HepG2 (cell line): ENCODE data around the gene FAH. TPM values are rescaled to one million over a fixed set of nuclear protein-coding genes. Genes with fewer than 3 reads are reported as not detected.

Source experiments
- FOSL1 ChIP-seq: sonication (generic); formaldehyde crosslinking; IDR thresholded peaks from 2 replicates; pipeline ENCODE4 v1.9.0; 2021; ENCODE audit warnings: missing genetic modification reagents, borderline replicate concordance
- FOXK2 ChIP-seq: fragments of 450-650 bp; IDR thresholded peaks from 2 replicates; pipeline ENCODE4 v1.6.1; 2016
- HNRNPL ChIP-seq: fragments of 200-400 bp; formaldehyde crosslinking; IDR thresholded peaks from 2 replicates; pipeline ENCODE4 v1.6.1; 2017; ENCODE audit warnings: mild to moderate bottlenecking, low read depth, low read length
- HOXA7 ChIP-seq: sonication (generic); formaldehyde crosslinking; IDR thresholded peaks from 2 replicates; pipeline ENCODE4 v1.8.1; 2022; ENCODE audit warnings: mild to moderate bottlenecking, missing genetic modification reagents, moderate library complexity
- IKZF4 ChIP-seq: sonication (generic); formaldehyde crosslinking; IDR thresholded peaks from 2 replicates; pipeline ENCODE4 v1.5.1; 2020; ENCODE audit warnings: borderline replicate concordance, mild to moderate bottlenecking, low read depth, missing genetic modification reagents; ENCODE audit errors: not compliant biosample characterization
- MEIS2 ChIP-seq: sonication (generic); formaldehyde crosslinking; IDR thresholded peaks from 2 replicates; pipeline ENCODE4 v1.9.0; 2021; ENCODE audit warnings: mild to moderate bottlenecking, missing genetic modification reagents
- PAWR ChIP-seq: sonication (generic); formaldehyde crosslinking; IDR thresholded peaks from 2 replicates; pipeline ENCODE4 v1.4.0; 2020; ENCODE audit warnings: missing genetic modification reagents, mild to moderate bottlenecking, borderline replicate concordance
- RNF2 ChIP-seq: fragments of 450-650 bp; conservative IDR thresholded peaks from 2 replicates; pipeline ENCODE4 v1.6.1; 2016; ENCODE audit warnings: low read depth
- SOX6 ChIP-seq, 2 experiments: fragments of 450-650 bp in 1 of 2; sonication (generic) in 1 of 2; formaldehyde crosslinking in 1 of 2; IDR thresholded peaks; 2 replicates each; pipeline versions ENCODE4 v1.4.0 to v1.6.1; 2017 to 2020; ENCODE audit warnings: antibody characterized with exemption in 1 of 2, mild to moderate bottlenecking in 1 of 2, missing genetic modification reagents in 1 of 2
- ZBTB38 ChIP-seq: sonication (generic); formaldehyde crosslinking; IDR thresholded peaks from 2 replicates; pipeline ENCODE4 v1.5.1; 2020; ENCODE audit warnings: mild to moderate bottlenecking, missing genetic modification reagents
- ZFP1 ChIP-seq: IDR thresholded peaks from 2 replicates; pipeline ENCODE4 v1.6.1; 2016
- ZNF224 ChIP-seq: sonication (generic); formaldehyde crosslinking; IDR thresholded peaks from 2 replicates; pipeline ENCODE4 v1.5.0; 2020; ENCODE audit warnings: mild to moderate bottlenecking, missing genetic modification reagents
- ZNF430 ChIP-seq: sonication (generic); formaldehyde crosslinking; IDR thresholded peaks from 2 replicates; pipeline ENCODE4 v1.9.0; 2021; ENCODE audit warnings: mild to moderate bottlenecking, missing genetic modification reagents
- ZNF709 ChIP-seq: sonication (generic); formaldehyde crosslinking; IDR thresholded peaks from 2 replicates; pipeline ENCODE4 v1.5.0; 2020; ENCODE audit warnings: mild to moderate bottlenecking, missing genetic modification reagents
- polyA plus RNA-seq, 8 experiments: library from polyadenylated mRNA; depleted of rRNA in 3 of 8; stranded (reverse) in 7 of 8; unstranded in 1 of 8; fragments of >200 nt; fragmentation: Illumina TruSeq in 4 of 8; extraction: Trizol in 4 of 8; gene quantifications; 2 replicates each; pipeline versions ENCODE4 v1.2.1 to v1.2.3, GENCODE V29; 2011 to 2016; ENCODE audit warnings: low read depth in 4 of 8, missing spikeins in 1 of 8, mixed read lengths in 1 of 8; ENCODE audit not compliant: insufficient read depth in 1 of 8
- total RNA-seq, 5 experiments: library from RNA; depleted of rRNA; stranded (reverse); fragments of >200 nt; fragmentation: Illumina TruSeq; extraction: Trizol; gene quantifications; 2 replicates each; pipeline ENCODE4 v1.2.3, GENCODE V29; 2016; ENCODE audit warnings: low read depth in 1 of 5
- TF ChIP-seq, protein P1 (sequence below): conservative IDR thresholded peaks from 2 replicates; pipeline ENCODE4 v1.6.1; 2018; ENCODE audit warnings: missing genetic modification reagents
- TF ChIP-seq, protein P2 (sequence below): sonication (generic); formaldehyde crosslinking; IDR thresholded peaks from 2 replicates; pipeline ENCODE4 v1.4.0; 2020; ENCODE audit warnings: missing genetic modification reagents, borderline replicate concordance
- TF ChIP-seq, protein P3 (sequence below): sonication (generic); formaldehyde crosslinking; IDR thresholded peaks from 2 replicates; pipeline ENCODE4 v1.4.0; 2020; ENCODE audit warnings: mild to moderate bottlenecking, missing genetic modification reagents
- TF ChIP-seq, protein P4 (sequence below): sonication (generic); formaldehyde crosslinking; IDR thresholded peaks from 2 replicates; pipeline ENCODE4 v1.4.0; 2020; ENCODE audit warnings: low read depth, mild to moderate bottlenecking, missing genetic modification reagents
- TF ChIP-seq, protein P5 (sequence below): sonication (generic); formaldehyde crosslinking; IDR thresholded peaks from 2 replicates; pipeline ENCODE4 v1.4.0; 2020; ENCODE audit warnings: mild to moderate bottlenecking, low read depth, missing genetic modification reagents
- TF ChIP-seq, protein P6 (sequence below): sonication (generic); formaldehyde crosslinking; IDR thresholded peaks from 2 replicates; pipeline ENCODE4 v1.4.0; 2020; ENCODE audit warnings: missing genetic modification reagents

FAH gene
- total and polyA plus RNA-seq, 2 of the 13 experiments (the other 11 are each of a cell fraction or from before 2014, with no cell fraction given), result 36.6 to 75.0 TPM

DNA sequence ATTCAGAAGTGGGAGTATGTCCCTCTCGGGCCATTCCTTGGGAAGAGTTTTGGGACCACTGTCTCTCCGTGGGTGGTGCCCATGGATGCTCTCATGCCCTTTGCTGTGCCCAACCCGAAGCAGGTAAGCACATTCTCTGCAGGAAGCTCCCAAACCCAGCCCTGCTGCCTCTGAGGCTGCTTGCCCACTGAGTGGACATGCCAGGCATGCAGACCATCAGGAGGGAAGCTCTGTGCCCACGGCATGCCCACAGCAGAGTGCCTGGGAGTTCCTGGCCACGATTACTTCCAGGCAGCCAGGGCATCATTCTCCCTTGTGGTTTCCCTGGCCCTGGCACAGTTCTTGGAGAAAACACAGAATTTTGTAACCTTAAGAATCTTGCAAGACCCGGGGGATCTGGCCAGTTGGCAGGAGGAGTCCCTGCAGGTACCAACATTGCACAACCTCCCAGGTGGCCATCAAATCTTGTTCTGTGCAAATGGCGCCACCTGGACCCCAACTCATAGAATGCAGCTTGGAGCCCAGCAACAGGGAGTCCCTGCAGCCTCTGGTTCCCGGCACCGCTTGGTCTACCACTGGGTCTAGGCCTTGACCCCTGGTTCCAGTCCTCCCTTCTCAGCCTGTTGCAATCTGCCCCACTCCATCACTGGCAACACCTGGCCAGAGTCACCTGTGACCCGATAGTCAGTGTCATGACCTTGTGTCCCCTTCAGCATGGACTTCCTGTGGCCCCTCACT is 20.4 kb downstream of the FAH start (continued):
- TF ChIP-seq, protein P1, sequence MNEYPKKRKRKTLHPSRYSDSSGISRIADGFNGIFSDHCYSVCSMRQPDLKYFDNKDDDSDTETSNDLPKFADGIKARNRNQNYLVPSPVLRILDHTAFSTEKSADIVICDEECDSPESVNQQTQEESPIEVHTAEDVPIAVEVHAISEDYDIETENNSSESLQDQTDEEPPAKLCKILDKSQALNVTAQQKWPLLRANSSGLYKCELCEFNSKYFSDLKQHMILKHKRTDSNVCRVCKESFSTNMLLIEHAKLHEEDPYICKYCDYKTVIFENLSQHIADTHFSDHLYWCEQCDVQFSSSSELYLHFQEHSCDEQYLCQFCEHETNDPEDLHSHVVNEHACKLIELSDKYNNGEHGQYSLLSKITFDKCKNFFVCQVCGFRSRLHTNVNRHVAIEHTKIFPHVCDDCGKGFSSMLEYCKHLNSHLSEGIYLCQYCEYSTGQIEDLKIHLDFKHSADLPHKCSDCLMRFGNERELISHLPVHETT (CRISPR knock-in tag), result no peak
- TF ChIP-seq FOSL1 (CRISPR knock-in tag) (no peak), ZNF430 (no peak), RNF2 (no peak), ZBTB38 (CRISPR knock-in tag) (no peak), PAWR (CRISPR knock-in tag) (no peak), MEIS2 (CRISPR knock-in tag) (no peak), SOX6 (IDR thresholded peaks at IDR 0.05) (no peak), SOX6 (CRISPR knock-in tag; IDR thresholded peaks at IDR 0.05) (peak; percentile 48), ZNF224 (no peak), FOXK2 (no peak), HOXA7 (CRISPR knock-in tag) (no peak), ZNF709 (CRISPR knock-in tag) (no peak), ZFP1 (CRISPR knock-in tag) (no peak), HNRNPL (peak; percentile 92), IKZF4 (no peak)
- TF ChIP-seq, protein P2, sequence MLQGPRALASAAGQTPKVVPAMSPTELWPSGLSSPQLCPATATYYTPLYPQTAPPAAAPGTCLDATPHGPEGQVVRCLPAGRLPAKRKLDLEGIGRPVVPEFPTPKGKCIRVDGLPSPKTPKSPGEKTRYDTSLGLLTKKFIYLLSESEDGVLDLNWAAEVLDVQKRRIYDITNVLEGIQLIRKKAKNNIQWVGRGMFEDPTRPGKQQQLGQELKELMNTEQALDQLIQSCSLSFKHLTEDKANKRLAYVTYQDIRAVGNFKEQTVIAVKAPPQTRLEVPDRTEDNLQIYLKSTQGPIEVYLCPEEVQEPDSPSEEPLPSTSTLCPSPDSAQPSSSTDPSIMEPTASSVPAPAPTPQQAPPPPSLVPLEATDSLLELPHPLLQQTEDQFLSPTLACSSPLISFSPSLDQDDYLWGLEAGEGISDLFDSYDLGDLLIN (CRISPR knock-in tag), result no peak
- TF ChIP-seq, protein P3, sequence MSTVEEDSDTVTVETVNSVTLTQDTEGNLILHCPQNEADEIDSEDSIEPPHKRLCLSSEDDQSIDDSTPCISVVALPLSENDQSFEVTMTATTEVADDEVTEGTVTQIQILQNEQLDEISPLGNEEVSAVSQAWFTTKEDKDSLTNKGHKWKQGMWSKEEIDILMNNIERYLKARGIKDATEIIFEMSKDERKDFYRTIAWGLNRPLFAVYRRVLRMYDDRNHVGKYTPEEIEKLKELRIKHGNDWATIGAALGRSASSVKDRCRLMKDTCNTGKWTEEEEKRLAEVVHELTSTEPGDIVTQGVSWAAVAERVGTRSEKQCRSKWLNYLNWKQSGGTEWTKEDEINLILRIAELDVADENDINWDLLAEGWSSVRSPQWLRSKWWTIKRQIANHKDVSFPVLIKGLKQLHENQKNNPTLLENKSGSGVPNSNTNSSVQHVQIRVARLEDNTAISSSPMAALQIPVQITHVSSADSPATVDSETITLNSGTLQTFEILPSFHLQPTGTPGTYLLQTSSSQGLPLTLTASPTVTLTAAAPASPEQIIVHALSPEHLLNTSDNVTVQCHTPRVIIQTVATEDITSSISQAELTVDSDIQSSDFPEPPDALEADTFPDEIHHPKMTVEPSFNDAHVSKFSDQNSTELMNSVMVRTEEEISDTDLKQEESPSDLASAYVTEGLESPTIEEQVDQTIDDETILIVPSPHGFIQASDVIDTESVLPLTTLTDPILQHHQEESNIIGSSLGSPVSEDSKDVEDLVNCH, result no peak
- TF ChIP-seq, protein P4, sequence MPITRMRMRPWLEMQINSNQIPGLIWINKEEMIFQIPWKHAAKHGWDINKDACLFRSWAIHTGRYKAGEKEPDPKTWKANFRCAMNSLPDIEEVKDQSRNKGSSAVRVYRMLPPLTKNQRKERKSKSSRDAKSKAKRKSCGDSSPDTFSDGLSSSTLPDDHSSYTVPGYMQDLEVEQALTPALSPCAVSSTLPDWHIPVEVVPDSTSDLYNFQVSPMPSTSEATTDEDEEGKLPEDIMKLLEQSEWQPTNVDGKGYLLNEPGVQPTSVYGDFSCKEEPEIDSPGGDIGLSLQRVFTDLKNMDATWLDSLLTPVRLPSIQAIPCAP (CRISPR knock-in tag), result no peak
- TF ChIP-seq, protein P5, sequence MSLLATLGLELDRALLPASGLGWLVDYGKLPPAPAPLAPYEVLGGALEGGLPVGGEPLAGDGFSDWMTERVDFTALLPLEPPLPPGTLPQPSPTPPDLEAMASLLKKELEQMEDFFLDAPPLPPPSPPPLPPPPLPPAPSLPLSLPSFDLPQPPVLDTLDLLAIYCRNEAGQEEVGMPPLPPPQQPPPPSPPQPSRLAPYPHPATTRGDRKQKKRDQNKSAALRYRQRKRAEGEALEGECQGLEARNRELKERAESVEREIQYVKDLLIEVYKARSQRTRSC (CRISPR knock-in tag), result no peak
- TF ChIP-seq, protein P6, sequence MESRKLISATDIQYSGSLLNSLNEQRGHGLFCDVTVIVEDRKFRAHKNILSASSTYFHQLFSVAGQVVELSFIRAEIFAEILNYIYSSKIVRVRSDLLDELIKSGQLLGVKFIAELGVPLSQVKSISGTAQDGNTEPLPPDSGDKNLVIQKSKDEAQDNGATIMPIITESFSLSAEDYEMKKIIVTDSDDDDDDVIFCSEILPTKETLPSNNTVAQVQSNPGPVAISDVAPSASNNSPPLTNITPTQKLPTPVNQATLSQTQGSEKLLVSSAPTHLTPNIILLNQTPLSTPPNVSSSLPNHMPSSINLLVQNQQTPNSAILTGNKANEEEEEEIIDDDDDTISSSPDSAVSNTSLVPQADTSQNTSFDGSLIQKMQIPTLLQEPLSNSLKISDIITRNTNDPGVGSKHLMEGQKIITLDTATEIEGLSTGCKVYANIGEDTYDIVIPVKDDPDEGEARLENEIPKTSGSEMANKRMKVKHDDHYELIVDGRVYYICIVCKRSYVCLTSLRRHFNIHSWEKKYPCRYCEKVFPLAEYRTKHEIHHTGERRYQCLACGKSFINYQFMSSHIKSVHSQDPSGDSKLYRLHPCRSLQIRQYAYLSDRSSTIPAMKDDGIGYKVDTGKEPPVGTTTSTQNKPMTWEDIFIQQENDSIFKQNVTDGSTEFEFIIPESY (CRISPR knock-in tag), result 0 out of 2 replicates have a peak, but pooled peaks have one; percentile 34
